ENCODE measurements around the gene DAD1.

- TF ChIP-seq CTCF (IDR thresholded peaks at IDR 0.05; ENCODE audit: low read length): no peak
- TF ChIP-seq EZH2 (IDR thresholded peaks at IDR 0.05; ENCODE audit: borderline replicate concordance, low read length): no peak
Measured at GRCh38 chr14:22552001-22552826, 36.8 kb downstream of the DAD1 start.

All from OCI-LY1 (cell line).